M059J (cell line): ENCODE data around the gene DGKI. TPM values are rescaled to one million over a fixed set of nuclear protein-coding genes. Genes with fewer than 3 reads are reported as not detected.
A peak's percentile ranks its signal among the peaks of the same experiment; 100 is the strongest.

ENCODE experiments used
- DNase-seq: peaks from one replicate; pipeline ENCODE4 v3.0.0-alpha.2; 2012; ENCODE audit warnings: low read depth
- total RNA-seq: library from RNA; depleted of rRNA; stranded (reverse); fragments of >200 nt; shearing (Covaris generic); gene quantifications from 2 replicates; pipeline ENCODE4 v1.2.3, GENCODE V29; 2014

DGKI gene
- total RNA-seq, 1 experiment from 2014 or later = 1.1 TPM

DNA sequence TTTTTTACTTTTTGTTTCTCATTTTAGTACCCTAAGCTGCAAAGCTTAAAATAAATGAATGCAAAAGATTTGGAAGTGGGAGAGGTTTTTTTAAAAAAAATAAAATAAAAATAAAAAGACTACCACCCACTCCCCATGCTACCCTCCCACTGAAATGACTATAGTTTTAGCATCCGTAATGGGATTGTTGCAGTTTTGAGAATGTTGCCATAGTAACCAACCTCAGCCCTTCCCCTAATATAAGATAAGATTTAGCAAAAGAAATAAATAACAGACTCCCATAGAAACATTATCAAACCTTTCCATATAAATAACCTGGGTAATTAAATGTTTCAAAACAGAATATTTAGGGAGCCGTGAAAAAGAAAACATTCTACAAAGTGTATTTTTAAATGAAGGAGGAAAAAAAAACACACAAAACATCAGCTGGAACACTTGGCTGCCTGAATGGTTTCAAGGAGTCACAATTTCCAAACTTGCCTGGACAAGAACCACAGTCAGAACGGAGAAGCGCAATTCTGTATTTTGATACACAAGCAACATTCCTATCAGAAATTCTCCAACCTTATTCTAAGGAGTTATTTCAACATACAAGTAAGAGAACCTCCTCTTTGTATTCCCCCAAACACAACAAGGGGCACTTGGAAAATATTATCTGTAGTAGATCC is 57.4 kb downstream of the DGKI start:
- no peak for DNase-seq

- no peak for DNase-seq
Observed at GRCh38 chr7:137787301-137787976, 59.3 kb downstream of the DGKI start.

GRCh38 chr7:137778511-137778910 is 68.3 kb downstream of the DGKI start:
- DNase-seq = no peak

DNA sequence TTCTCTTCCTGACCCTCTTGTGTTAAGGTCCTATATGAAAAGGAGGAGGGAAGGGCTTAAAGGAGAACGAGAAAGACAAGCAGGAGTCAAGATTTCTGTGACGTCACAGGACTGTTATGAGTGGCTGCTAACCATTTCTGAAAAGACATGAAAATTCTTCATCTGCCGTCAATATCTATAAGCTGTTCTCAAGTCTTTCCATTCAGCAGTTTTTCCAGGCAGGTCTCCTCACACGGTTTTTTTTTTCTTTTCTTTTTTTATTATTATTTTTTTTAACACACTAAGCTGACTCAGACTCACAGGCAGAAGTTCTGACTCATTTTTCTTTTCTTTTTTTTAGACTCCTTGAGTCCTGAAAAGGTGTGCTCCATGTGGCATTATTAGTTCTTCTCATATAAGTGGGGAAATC is 72.0 kb downstream of the DGKI start:
- DNase-seq = peak; percentile 48

GRCh38 chr7:137772748-137773147 is 74.0 kb downstream of the DGKI start:
- peak; percentile 87 for DNase-seq

DNA sequence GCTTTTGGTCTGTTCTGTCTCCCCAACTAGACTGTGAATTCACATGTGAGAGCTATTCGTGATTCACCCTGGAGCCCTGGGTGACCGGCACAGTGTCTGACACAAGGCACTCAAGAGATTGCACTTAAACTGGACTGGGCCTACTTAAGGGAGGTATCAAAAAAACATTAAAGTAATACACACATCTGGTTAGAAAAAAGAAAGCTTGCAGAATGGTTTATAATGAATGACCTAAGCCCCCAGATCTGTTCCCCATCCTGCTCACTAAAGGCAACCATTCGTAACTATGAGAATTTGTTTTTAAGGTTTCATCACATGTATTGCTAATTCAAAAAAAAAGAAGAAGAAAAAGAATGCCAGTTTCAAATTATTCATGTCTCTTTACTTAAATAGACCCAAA is 74.5 kb downstream of the DGKI start:
- DNase-seq = peak; percentile 38

DNA sequence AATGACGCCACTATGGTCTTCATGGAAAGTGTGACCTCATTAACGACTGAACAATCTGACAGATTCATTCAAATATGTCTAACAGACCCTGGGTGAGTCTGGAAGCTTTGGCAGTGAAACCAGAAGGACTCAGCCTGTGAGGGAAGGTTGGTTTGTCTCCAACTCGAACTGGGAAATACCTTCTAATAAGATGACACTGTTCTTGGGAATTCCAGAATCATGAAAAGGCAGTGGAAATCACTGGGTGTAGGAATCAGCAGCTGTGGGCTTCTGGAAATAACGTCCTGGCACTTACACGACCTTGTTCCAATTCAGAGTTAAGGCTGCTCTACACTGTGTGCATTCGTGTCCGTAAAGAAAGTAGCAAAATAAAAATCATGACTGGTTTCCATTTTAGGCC is 75.1 kb downstream of the DGKI start:
- peak; percentile 78 for DNase-seq

- DNase-seq = no peak
Observed at GRCh38 chr7:137771273-137771672, 75.5 kb downstream of the DGKI start.

GRCh38 chr7:137768366-137768765 is 78.4 kb downstream of the DGKI start:
- no peak for DNase-seq

DNA sequence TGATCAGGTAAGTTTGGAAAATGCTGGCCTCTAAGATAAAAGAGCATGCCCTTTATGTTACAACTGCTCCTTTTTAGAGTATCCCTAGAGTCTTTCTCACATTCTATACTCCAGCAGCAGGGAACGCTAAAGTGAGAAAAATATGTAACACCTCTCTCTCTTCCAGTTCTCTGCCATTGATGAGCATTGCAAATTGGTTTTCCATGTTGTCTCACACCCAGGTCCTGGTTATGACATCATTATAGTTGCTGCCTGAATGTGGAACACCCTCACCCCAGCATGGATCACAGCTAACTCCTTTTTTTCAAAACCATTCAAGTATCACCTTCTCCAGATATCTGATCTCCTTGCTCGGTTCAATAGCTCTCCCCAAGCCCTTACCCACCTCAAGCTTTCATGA is 84.4 kb downstream of the DGKI start:
- DNase-seq = no peak

- DNase-seq = peak; percentile 42
Observed at GRCh38 chr7:137760111-137760510, 86.7 kb downstream of the DGKI start.

DNA sequence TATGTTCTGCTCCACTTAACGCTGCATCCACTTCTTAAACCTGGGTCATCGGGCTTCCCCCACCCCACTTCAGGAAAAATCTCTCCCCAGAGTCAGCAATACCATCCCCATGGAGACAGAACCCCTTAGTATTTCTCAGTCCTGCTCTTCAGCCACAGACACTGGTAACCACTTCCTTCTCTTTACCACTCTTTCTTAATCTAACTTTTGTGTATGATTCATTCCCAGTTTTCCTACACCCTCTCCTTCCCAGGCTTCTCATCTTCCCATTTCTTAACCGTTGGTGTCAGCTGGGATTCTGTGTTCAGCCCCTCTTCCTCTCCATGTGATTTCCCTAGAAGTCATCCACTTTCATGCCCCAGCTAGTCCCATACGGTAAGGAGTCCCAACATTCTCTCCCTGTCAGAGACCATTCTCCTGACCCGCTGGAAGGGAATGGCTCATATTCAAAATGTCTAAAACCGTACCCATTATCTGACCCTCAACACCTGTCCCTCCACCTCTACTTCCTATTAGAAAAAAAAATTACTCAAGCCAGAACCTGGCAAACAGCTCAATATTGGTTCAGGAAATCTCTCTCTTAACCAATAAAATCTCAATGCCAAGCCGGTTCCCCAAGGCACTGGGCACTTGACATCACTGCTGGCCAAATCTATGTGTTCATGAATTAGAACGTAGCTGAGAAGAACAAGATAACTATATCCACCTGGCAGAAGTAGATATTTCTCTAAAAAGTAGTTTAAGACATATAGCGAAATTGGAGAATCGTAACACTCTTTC is 89.4 kb downstream of the DGKI start:
- peak; percentile 55 for DNase-seq

- DNase-seq = no peak
Observed at GRCh38 chr7:137755846-137756651, 90.7 kb downstream of the DGKI start.

DNA sequence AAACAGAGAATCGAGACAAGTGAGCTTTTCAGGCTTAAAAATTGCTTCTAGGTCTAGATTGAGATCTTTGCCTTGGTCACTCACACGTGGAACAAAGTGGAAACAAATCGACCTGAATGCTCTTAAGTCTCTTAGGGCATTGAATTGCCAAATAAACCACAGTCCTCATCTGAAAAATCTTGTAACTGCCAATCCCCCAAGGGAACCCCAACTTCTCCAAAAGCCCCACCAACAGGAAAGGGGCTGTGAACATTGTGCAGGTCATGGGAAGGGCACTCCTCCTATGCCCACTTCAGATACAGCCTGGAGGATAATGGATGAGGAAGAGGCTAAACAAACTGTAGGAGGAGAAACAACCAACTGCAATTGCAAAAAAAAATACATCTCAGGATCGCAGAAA is 91.3 kb downstream of the DGKI start:
- no peak for DNase-seq

- DNase-seq = no peak
Observed at GRCh38 chr7:137753948-137754851, 92.6 kb downstream of the DGKI start.

DNA sequence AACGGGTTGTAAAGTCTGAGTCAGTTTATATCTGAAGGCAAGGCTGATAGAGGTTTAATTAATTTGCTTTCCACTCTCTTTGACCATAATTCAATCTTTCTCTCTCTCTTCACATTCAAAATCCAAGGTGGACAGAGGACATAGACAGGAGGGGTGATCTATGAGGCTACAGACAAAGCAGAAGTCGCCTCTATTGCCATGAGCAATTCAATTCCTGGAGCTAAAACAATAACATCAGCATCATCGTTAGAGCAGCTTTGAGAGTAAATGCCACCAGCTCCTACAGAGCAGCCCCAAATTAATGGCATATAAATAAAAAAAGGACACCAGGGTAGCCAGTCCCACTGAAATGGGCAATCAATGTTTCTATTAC is 93.2 kb downstream of the DGKI start:
- DNase-seq = no peak

GRCh38 chr7:137753067-137753466 is 93.7 kb downstream of the DGKI start:
- DNase-seq = no peak

DNA sequence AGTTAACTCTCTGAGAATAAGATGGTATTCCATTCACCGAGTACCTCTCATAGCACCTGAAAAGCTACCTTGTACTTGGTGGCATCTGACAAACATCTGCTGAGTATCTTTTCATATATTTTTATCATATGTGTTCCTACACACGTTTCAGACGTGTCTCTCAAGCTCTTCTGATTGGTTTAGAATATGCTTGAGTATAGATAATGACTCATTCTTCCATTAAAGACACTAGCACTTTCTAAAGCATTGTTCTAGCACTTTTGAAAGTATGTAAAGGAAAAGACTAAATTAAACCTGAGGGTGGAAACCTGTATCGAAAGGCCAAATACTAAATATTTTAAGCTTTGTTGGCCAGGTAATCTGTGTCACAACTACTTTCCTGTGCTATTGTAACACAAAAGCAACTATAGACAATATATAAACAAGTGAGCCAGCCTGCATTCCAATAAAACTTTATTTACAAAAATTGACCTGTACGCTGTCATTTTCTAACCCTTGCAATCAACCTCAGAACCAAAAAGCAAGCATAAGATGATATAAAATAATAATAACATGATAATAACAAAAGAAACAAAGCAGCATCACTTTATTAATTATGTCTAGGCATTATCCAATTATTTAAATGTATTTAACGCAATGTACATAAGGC is 95.3 kb downstream of the DGKI start:
- DNase-seq = no peak

DNA sequence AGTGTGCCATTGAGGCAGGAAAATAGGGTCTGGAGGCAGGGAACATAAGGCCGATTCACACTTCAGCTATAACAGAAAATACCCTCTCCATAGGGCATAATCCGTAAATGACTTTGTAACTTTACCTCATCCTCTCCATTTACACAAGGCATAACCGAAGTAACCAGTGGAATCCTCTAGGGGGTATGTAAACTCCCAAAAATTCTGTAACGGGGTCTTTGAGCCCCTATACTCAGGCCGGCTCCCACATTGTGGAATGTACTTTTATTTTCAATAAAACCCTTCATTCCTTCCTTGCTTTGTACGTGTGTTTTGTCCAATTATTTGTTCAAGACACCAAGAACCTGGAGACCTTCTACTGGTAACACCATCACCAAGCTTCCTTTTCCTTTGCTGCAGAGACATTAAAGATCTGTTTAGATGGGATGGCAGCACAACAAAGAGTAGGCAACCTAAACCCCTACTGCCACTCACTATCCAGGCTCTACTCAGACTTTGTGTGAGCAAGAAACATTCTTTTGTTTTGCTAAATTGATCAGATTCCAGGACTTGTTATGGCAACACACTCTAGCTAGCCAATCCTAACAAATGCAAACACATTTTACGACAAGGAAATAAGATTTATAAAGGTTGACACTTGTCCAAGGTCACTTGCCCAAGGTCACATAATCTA is 99.3 kb downstream of the DGKI start:
- no peak for DNase-seq

DNA sequence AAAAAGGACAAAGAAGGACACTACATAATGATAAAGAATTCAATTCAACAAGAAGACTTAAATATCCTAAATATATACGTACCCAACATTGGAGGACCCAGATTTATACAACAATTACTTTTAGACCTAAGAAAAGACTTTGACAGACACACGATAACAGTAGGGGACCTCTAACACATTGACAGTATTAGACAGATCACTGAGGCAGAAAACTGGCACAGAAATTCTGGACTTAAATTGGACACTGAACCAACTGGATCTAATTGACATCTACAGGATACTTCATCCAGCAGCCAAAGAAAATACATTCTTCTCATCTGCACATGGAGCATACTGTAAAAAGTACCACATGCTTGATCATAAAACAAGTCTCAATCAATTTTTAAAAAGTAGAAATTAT is 103.8 kb downstream of the DGKI start:
- DNase-seq = no peak
